GM20000 (cell line): ENCODE measurements around the gene PRND.

Experiments
- DNase-seq: peaks from one replicate; pipeline ENCODE4 v3.0.0; 2012; ENCODE audit warnings: low spot score
- TF ChIP-seq, protein P1 (sequence below): IDR thresholded peaks from 2 replicates; pipeline ENCODE4 v1.5.1; 2012; ENCODE audit warnings: mild to moderate bottlenecking, control low read depth; ENCODE audit errors: extremely low read depth, missing control alignments

Gene PRND

DNA sequence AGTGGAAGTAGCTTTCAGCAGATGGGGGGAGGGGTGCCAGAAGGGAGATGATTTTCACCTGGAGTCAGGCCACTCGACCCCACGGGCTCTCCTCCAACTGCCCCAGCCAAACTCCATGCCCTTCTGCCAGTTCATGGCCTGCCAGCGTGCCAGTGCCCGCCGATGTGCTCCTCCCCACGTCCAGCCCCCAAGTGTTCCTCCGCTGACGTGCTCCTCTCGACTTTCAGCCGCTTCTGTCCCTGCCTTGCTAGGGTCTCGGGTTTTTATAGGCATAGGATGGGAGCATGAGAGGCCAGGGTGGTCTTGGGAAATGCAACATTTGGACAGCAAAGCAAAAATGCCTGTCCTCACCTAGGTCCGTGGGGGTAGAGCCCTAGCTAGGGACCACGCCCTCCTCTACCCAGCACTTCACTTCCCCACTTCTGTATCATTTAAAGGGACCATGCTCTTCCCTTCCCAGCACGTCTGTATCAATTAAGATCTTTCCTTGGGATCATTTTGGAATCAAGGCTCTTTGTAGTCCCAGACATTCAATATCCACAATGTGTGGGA, 54.4 kb downstream of the PRND start:
- DNase-seq, result no peak
- TF ChIP-seq, protein P1, sequence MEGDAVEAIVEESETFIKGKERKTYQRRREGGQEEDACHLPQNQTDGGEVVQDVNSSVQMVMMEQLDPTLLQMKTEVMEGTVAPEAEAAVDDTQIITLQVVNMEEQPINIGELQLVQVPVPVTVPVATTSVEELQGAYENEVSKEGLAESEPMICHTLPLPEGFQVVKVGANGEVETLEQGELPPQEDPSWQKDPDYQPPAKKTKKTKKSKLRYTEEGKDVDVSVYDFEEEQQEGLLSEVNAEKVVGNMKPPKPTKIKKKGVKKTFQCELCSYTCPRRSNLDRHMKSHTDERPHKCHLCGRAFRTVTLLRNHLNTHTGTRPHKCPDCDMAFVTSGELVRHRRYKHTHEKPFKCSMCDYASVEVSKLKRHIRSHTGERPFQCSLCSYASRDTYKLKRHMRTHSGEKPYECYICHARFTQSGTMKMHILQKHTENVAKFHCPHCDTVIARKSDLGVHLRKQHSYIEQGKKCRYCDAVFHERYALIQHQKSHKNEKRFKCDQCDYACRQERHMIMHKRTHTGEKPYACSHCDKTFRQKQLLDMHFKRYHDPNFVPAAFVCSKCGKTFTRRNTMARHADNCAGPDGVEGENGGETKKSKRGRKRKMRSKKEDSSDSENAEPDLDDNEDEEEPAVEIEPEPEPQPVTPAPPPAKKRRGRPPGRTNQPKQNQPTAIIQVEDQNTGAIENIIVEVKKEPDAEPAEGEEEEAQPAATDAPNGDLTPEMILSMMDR, result no peak
